Measurements from ENCODE around the gene CASZ1. TPM values are rescaled to one million over a fixed set of nuclear protein-coding genes. Genes with fewer than 3 reads are reported as not detected.

The CASZ1 gene
- total and polyA plus RNA-seq, 9 donors: 2.4 to 15.7 (median 4.0) TPM

GRCh38 chr1:10647414-10648170 is 148.9 kb downstream of the CASZ1 start:
- intact Hi-C loops (cut with DNase I): no loop called here
- DNase-seq: no peak
- Histone ChIP-seq H3K4me1 (ENCODE audit: insufficient read depth) (no peaks in the 10 kb centered on the region), H3K9me3 (no peaks in the 10 kb centered on the region), H3K36me3 (no peaks in the 10 kb centered on the region), H3K4me3 (no peak overlapping the region), H3K27me3 (no peaks in the 10 kb centered on the region), H3K27ac (no peak overlapping the region)
- TF ChIP-seq POLR2A (IDR thresholded peaks at IDR 0.05) (no peak), CTCF (IDR thresholded peaks at IDR 0.05) (no peak), EP300 (IDR thresholded peaks at IDR 0.05) (no peak)
- 91 to 93% (median 93%) methylated on average over 35 to 38 of the region's 38 CpGs for WGBS, 3 donors

- Histone ChIP-seq H3K27me3 (no peaks in the 10 kb centered on the region), H3K4me1 (ENCODE audit: insufficient read depth) (no peaks in the 10 kb centered on the region), H3K36me3 (no peaks in the 10 kb centered on the region), H3K4me3 (no peak overlapping the region), H3K27ac (no peak overlapping the region), H3K9me3 (no peaks in the 10 kb centered on the region)
- intact Hi-C loops (cut with DNase I): no loop called here
- WGBS, 3 donors: 82 to 87% (median 84%) methylated on average over 12 of the region's 12 CpGs
- no peak for DNase-seq
- no peak for TF ChIP-seq CTCF (IDR thresholded peaks at IDR 0.05)
- TF ChIP-seq POLR2A (IDR thresholded peaks at IDR 0.05): no peak
- no peak for TF ChIP-seq EP300 (IDR thresholded peaks at IDR 0.05)
Measured at GRCh38 chr1:10646347-10646861, 150.0 kb downstream of the CASZ1 start.

- TF ChIP-seq EP300 (IDR thresholded peaks at IDR 0.05): no peak
- TF ChIP-seq POLR2A (IDR thresholded peaks at IDR 0.05): no peak
- TF ChIP-seq CTCF (IDR thresholded peaks at IDR 0.05): no peak
- intact Hi-C loops (cut with DNase I): no loop called here
- H3K27me3 ChIP-seq: no peaks in the 10 kb centered on the region
- H3K27ac ChIP-seq: no peak overlapping the region
- peaks cover 2% of the 10 kb centered on the region for H3K4me1 ChIP-seq (ENCODE audit: insufficient read depth)
- no peaks in the 10 kb centered on the region for H3K36me3 ChIP-seq
- no peak for DNase-seq
- WGBS, 3 donors: 90 to 91% (median 90%) methylated on average over 32 of the region's 32 CpGs
- H3K4me3 ChIP-seq: no peak overlapping the region
- H3K9me3 ChIP-seq: no peaks in the 10 kb centered on the region
Measured at GRCh38 chr1:10644307-10645128, 151.9 kb downstream of the CASZ1 start.

- DNase-seq: no peak
- Histone ChIP-seq H3K4me3 (no peak overlapping the region), H3K27me3 (no peaks in the 10 kb centered on the region), H3K9me3 (no peaks in the 10 kb centered on the region), H3K4me1 (ENCODE audit: insufficient read depth) (peaks cover 5% of the 10 kb centered on the region), H3K36me3 (no peaks in the 10 kb centered on the region), H3K27ac (no peak overlapping the region)
- 73 to 78% (median 75%) methylated on average over 16 to 17 of the region's 17 CpGs for WGBS, 3 donors
- TF ChIP-seq CTCF (IDR thresholded peaks at IDR 0.05) (no peak), POLR2A (IDR thresholded peaks at IDR 0.05) (no peak), EP300 (IDR thresholded peaks at IDR 0.05) (no peak)
- intact Hi-C loops (cut with DNase I): no loop called here
Measured at GRCh38 chr1:10643607-10644306, 152.7 kb downstream of the CASZ1 start.
